ENCODE measurements around the gene CISH.

DNA sequence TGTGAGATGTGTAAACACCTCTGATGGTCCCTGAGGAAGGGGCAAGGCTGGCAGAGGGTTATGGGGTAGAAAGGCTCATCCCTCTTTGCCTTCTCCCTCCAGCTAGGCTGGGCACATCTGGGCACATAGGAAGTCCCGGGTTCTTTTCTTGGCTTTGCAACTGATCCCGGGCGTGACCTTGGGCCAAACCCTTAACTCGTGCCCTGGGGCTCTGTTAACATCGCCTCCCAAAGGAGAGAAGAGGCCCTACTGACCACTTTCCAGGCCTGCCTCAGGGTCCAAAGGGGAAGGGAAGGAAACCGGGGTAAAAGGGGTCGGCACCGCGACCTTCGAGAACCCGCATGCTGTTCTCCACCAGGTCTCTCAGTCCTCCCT lies 44.6 kb downstream of the CISH start:
- TF ChIP-seq, protein P1, sequence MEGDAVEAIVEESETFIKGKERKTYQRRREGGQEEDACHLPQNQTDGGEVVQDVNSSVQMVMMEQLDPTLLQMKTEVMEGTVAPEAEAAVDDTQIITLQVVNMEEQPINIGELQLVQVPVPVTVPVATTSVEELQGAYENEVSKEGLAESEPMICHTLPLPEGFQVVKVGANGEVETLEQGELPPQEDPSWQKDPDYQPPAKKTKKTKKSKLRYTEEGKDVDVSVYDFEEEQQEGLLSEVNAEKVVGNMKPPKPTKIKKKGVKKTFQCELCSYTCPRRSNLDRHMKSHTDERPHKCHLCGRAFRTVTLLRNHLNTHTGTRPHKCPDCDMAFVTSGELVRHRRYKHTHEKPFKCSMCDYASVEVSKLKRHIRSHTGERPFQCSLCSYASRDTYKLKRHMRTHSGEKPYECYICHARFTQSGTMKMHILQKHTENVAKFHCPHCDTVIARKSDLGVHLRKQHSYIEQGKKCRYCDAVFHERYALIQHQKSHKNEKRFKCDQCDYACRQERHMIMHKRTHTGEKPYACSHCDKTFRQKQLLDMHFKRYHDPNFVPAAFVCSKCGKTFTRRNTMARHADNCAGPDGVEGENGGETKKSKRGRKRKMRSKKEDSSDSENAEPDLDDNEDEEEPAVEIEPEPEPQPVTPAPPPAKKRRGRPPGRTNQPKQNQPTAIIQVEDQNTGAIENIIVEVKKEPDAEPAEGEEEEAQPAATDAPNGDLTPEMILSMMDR (IDR thresholded peaks at IDR 0.05; ENCODE audit: low read depth, low read length): no peak
- no peak for TF ChIP-seq POLR2A (IDR thresholded peaks at IDR 0.05; ENCODE audit: extremely low read depth, insufficient read length)
- TF ChIP-seq MYC (IDR thresholded peaks at IDR 0.05; ENCODE audit: low read depth, low read length): no peak
- TF ChIP-seq, protein P2, sequence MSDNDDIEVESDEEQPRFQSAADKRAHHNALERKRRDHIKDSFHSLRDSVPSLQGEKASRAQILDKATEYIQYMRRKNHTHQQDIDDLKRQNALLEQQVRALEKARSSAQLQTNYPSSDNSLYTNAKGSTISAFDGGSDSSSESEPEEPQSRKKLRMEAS (IDR thresholded peaks at IDR 0.05; ENCODE audit: low read depth, low read length): no peak

Data from NB4 (cell line).